HEK293 (cell line): Measurements from ENCODE around the gene RGS5.

Source experiments
- CTCF ChIA-PET: fragments of 350-600 bp; formaldehyde crosslinking; extraction: SDS; loops from one replicate; lab custom pipeline; 2021; ENCODE audit warnings: antibody characterized with exemption; lab: Yijun Ruan, JAX
- POLR2A ChIA-PET: fragments of 300-600 bp; formaldehyde crosslinking; extraction: SDS; loops from one replicate; lab custom pipeline; 2020; ENCODE audit warnings: antibody characterized with exemption, inconsistent platforms; lab: Yijun Ruan, JAX
- H3K27ac ChIP-seq: fragments of 200-500 bp; sonication (Bioruptor generic); 2 replicates; pipeline ENCODE4 v1.5.1; 2014; ENCODE audit warnings: low read depth, low read length, control low read depth, inconsistent platforms; ENCODE audit errors: extremely low read depth
- H3K36me3 ChIP-seq, 2 experiments: fragments of 200-500 bp in 1 of 2; sonication (Bioruptor generic) in 1 of 2; 1 replicate in 1 of 2; 2 replicates in 1 of 2; pipeline ENCODE4 v1.5.1; 2014 to 2017; ENCODE audit warnings: inconsistent platforms in 2 of 2, low read length in 2 of 2; ENCODE audit not compliant: control insufficient read depth in 2 of 2, insufficient read depth in 1 of 2
- H3K4me1 ChIP-seq: fragments of 200-500 bp; sonication (Bioruptor generic); 2 replicates; pipeline ENCODE4 v1.5.1; 2014; ENCODE audit warnings: mild to moderate bottlenecking, low read length, inconsistent platforms; ENCODE audit not compliant: control insufficient read depth, insufficient read depth
- H3K4me3 ChIP-seq: 2 replicates; pipeline ENCODE4 v1.5.1; 2011; ENCODE audit warnings: low read depth, mild to moderate bottlenecking, control low read depth, low read length, moderate library complexity
- H3K9me3 ChIP-seq: fragments of 200-500 bp; sonication (Bioruptor generic); 2 replicates; pipeline ENCODE4 v1.5.1; 2014; ENCODE audit warnings: low read depth, low read length, inconsistent platforms; ENCODE audit not compliant: control insufficient read depth, insufficient read depth
- FEZF1 ChIP-seq: fragments of 450-650 bp; formaldehyde crosslinking; IDR thresholded peaks from 2 replicates; pipeline ENCODE4 v1.5.1; 2016; ENCODE audit warnings: missing biosample characterization, missing genetic modification characterization
- KLF7 ChIP-seq: fragments of 450-650 bp; formaldehyde crosslinking; IDR thresholded peaks from 2 replicates; pipeline ENCODE4 v1.5.1; 2016; ENCODE audit warnings: missing biosample characterization, missing genetic modification characterization, borderline replicate concordance
- KLF9 ChIP-seq: fragments of 450-650 bp; formaldehyde crosslinking; IDR thresholded peaks from 2 replicates; pipeline ENCODE4 v1.5.1; 2016; ENCODE audit warnings: missing biosample characterization, missing genetic modification characterization, low read depth
- SP7 ChIP-seq: fragments of 450-650 bp; formaldehyde crosslinking; IDR thresholded peaks from 2 replicates; pipeline ENCODE4 v1.5.1; 2016; ENCODE audit warnings: missing biosample characterization, missing genetic modification characterization
- ZBTB10 ChIP-seq: fragments of 450-650 bp; formaldehyde crosslinking; IDR thresholded peaks from 2 replicates; pipeline ENCODE4 v1.5.1; 2016; ENCODE audit warnings: missing biosample characterization, missing genetic modification characterization
- ZNF16 ChIP-seq: fragments of 450-650 bp; formaldehyde crosslinking; IDR thresholded peaks from 2 replicates; pipeline ENCODE4 v1.5.1; 2016; ENCODE audit warnings: low read depth, missing biosample characterization, missing genetic modification characterization
- ZNF2 ChIP-seq: fragments of 450-650 bp; formaldehyde crosslinking; IDR thresholded peaks from 2 replicates; pipeline ENCODE4 v1.5.1; 2016; ENCODE audit warnings: missing biosample characterization, missing genetic modification characterization
- ZNF221 ChIP-seq: fragments of 450-650 bp; formaldehyde crosslinking; IDR thresholded peaks from 2 replicates; pipeline ENCODE4 v1.5.1; 2017; ENCODE audit warnings: missing biosample characterization, missing genetic modification characterization, borderline replicate concordance
- ZNF280D ChIP-seq: fragments of 450-650 bp; formaldehyde crosslinking; IDR thresholded peaks from 2 replicates; pipeline ENCODE4 v1.5.1; 2016; ENCODE audit warnings: missing biosample characterization, missing genetic modification characterization
- ZNF366 ChIP-seq: fragments of 450-650 bp; formaldehyde crosslinking; conservative IDR thresholded peaks from 2 replicates; pipeline ENCODE4 v1.5.1; 2016; ENCODE audit warnings: missing biosample characterization, missing genetic modification characterization
- ZNF416 ChIP-seq: fragments of 450-650 bp; formaldehyde crosslinking; IDR thresholded peaks from 2 replicates; pipeline ENCODE4 v1.5.1; 2016; ENCODE audit warnings: missing biosample characterization, missing genetic modification characterization
- ZNF473 ChIP-seq: fragments of 450-650 bp; formaldehyde crosslinking; IDR thresholded peaks from 2 replicates; pipeline ENCODE4 v1.5.1; 2017; ENCODE audit warnings: missing biosample characterization, missing genetic modification characterization
- ZNF48 ChIP-seq: fragments of 450-650 bp; formaldehyde crosslinking; IDR thresholded peaks from 2 replicates; pipeline ENCODE4 v1.5.1; 2016; ENCODE audit warnings: missing biosample characterization, missing genetic modification characterization
- ZNF555 ChIP-seq: fragments of 450-650 bp; formaldehyde crosslinking; conservative IDR thresholded peaks from 2 replicates; pipeline ENCODE4 v1.5.1; 2017; ENCODE audit warnings: missing biosample characterization, mild to moderate bottlenecking, missing genetic modification characterization, inconsistent platforms
- ZNF623 ChIP-seq: fragments of 450-650 bp; formaldehyde crosslinking; IDR thresholded peaks from 2 replicates; pipeline ENCODE4 v1.5.1; 2016; ENCODE audit warnings: missing biosample characterization, missing genetic modification characterization
- ZNF629 ChIP-seq: fragments of 450-650 bp; formaldehyde crosslinking; IDR thresholded peaks from 2 replicates; pipeline ENCODE4 v1.5.1; 2017; ENCODE audit warnings: missing biosample characterization, missing genetic modification characterization
- ZNF768 ChIP-seq: fragments of 450-650 bp; formaldehyde crosslinking; IDR thresholded peaks from 2 replicates; pipeline ENCODE4 v1.5.1; 2018; ENCODE audit warnings: missing biosample characterization, mild to moderate bottlenecking, missing genetic modification characterization
- ZNF830 ChIP-seq: fragments of 450-650 bp; IDR thresholded peaks from 2 replicates; pipeline ENCODE4 v1.5.0; 2018; ENCODE audit warnings: missing biosample characterization, missing genetic modification characterization, low read depth, mild to moderate bottlenecking, moderate library complexity
- ZSCAN23 ChIP-seq: fragments of 450-650 bp; formaldehyde crosslinking; IDR thresholded peaks from 2 replicates; pipeline ENCODE4 v1.5.1; 2016; ENCODE audit warnings: missing biosample characterization, missing genetic modification characterization

The RGS5 gene

GRCh38 chr1:163094589-163094988, 108.1 kb downstream of the RGS5 start (continued):
- no peak for TF ChIP-seq KLF7 (tag by site-specific recombination)
- no peak for TF ChIP-seq ZNF48 (tag by site-specific recombination)
- no peak for TF ChIP-seq ZNF555 (tag by site-specific recombination)
- TF ChIP-seq ZNF830 (tag by site-specific recombination): no peak
- no peak for TF ChIP-seq ZNF2
- TF ChIP-seq ZSCAN23 (tag by site-specific recombination): no peak
- peak; percentile 11; the same call in 1 of the 2 replicates for TF ChIP-seq FEZF1 (tag by site-specific recombination)
- no peak for TF ChIP-seq ZNF623
- no peak for TF ChIP-seq ZNF221 (tag by site-specific recombination)
- no peak for TF ChIP-seq KLF9 (tag by site-specific recombination)

- Histone ChIP-seq H3K9me3 (no peaks in the 10 kb centered on the region), H3K36me3 (no peaks in the 10 kb centered on the region)
- TF ChIP-seq ZNF416 (tag by site-specific recombination) (no peak), ZNF366 (tag by site-specific recombination) (0 out of 2 replicates have a peak, but pooled peaks have one; percentile 42)
- TF ChIP-seq, all 188 proteins: peak for 1
- CTCF ChIA-PET: interaction anchor here (0.7 to 0.9 kb wide), 2 partner anchors 13 to 20 kb away, joined by 3 to 4 read pairs; no protein-coding TSS in a partner anchor
- POLR2A ChIA-PET: no interaction called here
- Histone ChIP-seq H3K27ac (no peak overlapping the region), H3K4me3 (no peak overlapping the region), H3K4me1 (peaks cover 9% of the 10 kb centered on the region; the same call in 1 of the 2 replicates)
These were observed 108.5 kb downstream of the RGS5 start for GRCh38 chr1:163094182-163094581.

GRCh38 chr1:163093579-163093978, 109.1 kb downstream of the RGS5 start:
- ChIA-PET CTCF (interaction anchor here (0.7 kb wide), 1 partner anchor 20 kb away, joined by 3 read pairs; no protein-coding TSS in a partner anchor), POLR2A (no interaction called here)
- peaks cover 9% of the 10 kb centered on the region; the same call in 1 of the 2 replicates for H3K4me1 ChIP-seq
- H3K27ac ChIP-seq: no peak overlapping the region
- H3K4me3 ChIP-seq: no peak overlapping the region
- no peaks in the 10 kb centered on the region for H3K9me3 ChIP-seq
- TF ChIP-seq ZNF280D (tag by site-specific recombination) (no peak), ZNF473 (no peak), ZNF629 (tag by site-specific recombination) (no peak), ZNF768 (tag by site-specific recombination) (no peak), SP7 (tag by site-specific recombination) (no peak), ZNF16 (tag by site-specific recombination) (no peak), ZBTB10 (tag by site-specific recombination) (no peak)
- no peaks in the 10 kb centered on the region for H3K36me3 ChIP-seq
